ENCODE results near the gene VASH1. TPM values are rescaled to one million over a fixed set of nuclear protein-coding genes. Genes with fewer than 3 reads are reported as not detected.
A peak's percentile ranks its signal among the peaks of the same experiment; 100 is the strongest.

The VASH1 gene
- total RNA-seq, 1 donor from 2014 or later: not detected

DNA sequence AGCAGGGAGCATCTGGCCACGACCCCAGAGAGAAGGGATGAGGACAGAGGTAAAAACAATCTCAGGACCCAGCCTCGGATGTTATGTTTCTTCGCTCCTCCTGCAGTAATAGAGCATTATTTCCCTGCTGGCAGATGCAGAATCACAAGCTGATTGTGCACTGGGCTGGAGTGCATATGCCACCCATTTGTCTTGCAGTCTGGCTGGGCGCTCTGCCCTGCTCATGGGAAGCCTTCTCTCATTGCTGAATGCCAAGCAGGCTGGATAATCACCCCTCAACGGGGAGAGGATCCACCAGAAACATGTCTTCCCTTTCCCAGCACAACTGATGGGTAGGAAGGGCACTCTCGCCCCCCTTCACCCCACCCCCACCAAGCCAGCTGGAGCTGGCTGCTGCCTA is 8.5 kb upstream of the VASH1 start:
- H3K27me3 ChIP-seq (ENCODE audit: control insufficient read depth, insufficient read depth, low read length): no peaks in the 10 kb centered on the region
- FAIRE-seq: no peak
- DNase-seq (ENCODE audit: low read depth): no peak
- H3K4me3 ChIP-seq (ENCODE audit: low read depth, low read length): no peak overlapping the region
- no peaks in the 10 kb centered on the region for H3K36me3 ChIP-seq (ENCODE audit: control insufficient read depth, insufficient read depth, low read length)
- TF ChIP-seq, protein P1, sequence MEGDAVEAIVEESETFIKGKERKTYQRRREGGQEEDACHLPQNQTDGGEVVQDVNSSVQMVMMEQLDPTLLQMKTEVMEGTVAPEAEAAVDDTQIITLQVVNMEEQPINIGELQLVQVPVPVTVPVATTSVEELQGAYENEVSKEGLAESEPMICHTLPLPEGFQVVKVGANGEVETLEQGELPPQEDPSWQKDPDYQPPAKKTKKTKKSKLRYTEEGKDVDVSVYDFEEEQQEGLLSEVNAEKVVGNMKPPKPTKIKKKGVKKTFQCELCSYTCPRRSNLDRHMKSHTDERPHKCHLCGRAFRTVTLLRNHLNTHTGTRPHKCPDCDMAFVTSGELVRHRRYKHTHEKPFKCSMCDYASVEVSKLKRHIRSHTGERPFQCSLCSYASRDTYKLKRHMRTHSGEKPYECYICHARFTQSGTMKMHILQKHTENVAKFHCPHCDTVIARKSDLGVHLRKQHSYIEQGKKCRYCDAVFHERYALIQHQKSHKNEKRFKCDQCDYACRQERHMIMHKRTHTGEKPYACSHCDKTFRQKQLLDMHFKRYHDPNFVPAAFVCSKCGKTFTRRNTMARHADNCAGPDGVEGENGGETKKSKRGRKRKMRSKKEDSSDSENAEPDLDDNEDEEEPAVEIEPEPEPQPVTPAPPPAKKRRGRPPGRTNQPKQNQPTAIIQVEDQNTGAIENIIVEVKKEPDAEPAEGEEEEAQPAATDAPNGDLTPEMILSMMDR (IDR thresholded peaks at IDR 0.05; ENCODE audit: insufficient read depth, low read length, severe bottlenecking): no peak

DNA sequence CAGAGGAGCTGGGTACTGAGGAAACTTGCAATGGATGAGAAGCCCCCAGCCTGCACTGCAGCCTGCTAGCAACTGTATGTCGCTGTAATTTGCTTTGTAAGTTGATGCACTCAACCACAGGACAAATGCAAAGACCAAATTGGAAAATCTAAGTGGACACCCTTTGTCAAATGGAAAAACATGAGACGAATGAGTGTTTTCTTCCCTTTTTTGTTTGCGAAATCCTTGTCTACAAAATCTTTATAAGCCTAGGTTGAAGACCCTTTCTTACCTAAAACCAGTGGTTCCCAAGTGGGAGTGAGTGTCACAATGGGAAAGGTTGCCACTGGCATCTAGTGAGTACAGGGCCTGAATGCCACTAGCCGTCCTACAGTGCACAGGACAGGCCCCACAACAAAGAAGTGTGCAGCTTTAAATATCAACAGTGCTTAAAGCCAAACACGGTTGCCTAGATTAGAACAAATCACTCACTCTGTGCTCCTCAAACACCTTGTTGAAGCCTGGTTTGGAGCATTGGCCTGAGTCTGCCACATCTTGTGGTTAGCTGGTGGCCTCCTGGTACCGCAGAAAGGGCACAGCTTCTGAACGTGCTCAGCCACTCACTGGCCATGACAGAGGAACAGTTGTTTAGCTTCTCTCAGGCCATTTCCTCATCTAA is 7.6 kb upstream of the VASH1 start:
- TF ChIP-seq, protein P1 (IDR thresholded peaks at IDR 0.05; ENCODE audit: insufficient read depth, low read length, severe bottlenecking): no peak
- H3K36me3 ChIP-seq (ENCODE audit: control insufficient read depth, insufficient read depth, low read length): no peaks in the 10 kb centered on the region
- FAIRE-seq: peak; percentile 40
- no peak for DNase-seq (ENCODE audit: low read depth)
- no peak overlapping the region for H3K4me3 ChIP-seq (ENCODE audit: low read depth, low read length)
- H3K27me3 ChIP-seq (ENCODE audit: control insufficient read depth, insufficient read depth, low read length): no peaks in the 10 kb centered on the region

- peak; percentile 76 for FAIRE-seq
- TF ChIP-seq, protein P1 (IDR thresholded peaks at IDR 0.05; ENCODE audit: insufficient read depth, low read length, severe bottlenecking): no peak
Observed at GRCh38 chr14:76754586-76754985, 6.7 kb upstream of the VASH1 start.

GRCh38 chr14:76755610-76756370 is 5.5 kb upstream of the VASH1 start:
- H3K27me3 ChIP-seq (ENCODE audit: control insufficient read depth, insufficient read depth, low read length): peaks cover 3% of the 10 kb centered on the region
- no peaks in the 10 kb centered on the region for H3K36me3 ChIP-seq (ENCODE audit: control insufficient read depth, insufficient read depth, low read length)
- H3K4me3 ChIP-seq (ENCODE audit: low read depth, low read length): no peak overlapping the region
- no peak for FAIRE-seq
- DNase-seq (ENCODE audit: low read depth): no peak
- TF ChIP-seq, protein P1 (IDR thresholded peaks at IDR 0.05; ENCODE audit: insufficient read depth, low read length, severe bottlenecking): no peak

More at GRCh38 chr14:76754586-76754985, 6.7 kb upstream of the VASH1 start:
- no peaks in the 10 kb centered on the region for H3K27me3 ChIP-seq (ENCODE audit: control insufficient read depth, insufficient read depth, low read length)
- H3K36me3 ChIP-seq (ENCODE audit: control insufficient read depth, insufficient read depth, low read length): no peaks in the 10 kb centered on the region
- DNase-seq (ENCODE audit: low read depth): no peak
- H3K4me3 ChIP-seq (ENCODE audit: low read depth, low read length): no peak overlapping the region

GRCh38 chr14:76756371-76756750 is 4.9 kb upstream of the VASH1 start:
- FAIRE-seq (no peak), DNase-seq (ENCODE audit: low read depth) (no peak)
- Histone ChIP-seq H3K27me3 (ENCODE audit: control insufficient read depth, insufficient read depth, low read length) (peaks cover 5% of the 10 kb centered on the region), H3K4me3 (ENCODE audit: low read depth, low read length) (no peak overlapping the region), H3K36me3 (ENCODE audit: control insufficient read depth, insufficient read depth, low read length) (no peaks in the 10 kb centered on the region)
- TF ChIP-seq, protein P1 (IDR thresholded peaks at IDR 0.05; ENCODE audit: insufficient read depth, low read length, severe bottlenecking): no peak

Measured in bronchial epithelial cell (primary cell).